ENCODE measurements around the gene UBD.

DNA sequence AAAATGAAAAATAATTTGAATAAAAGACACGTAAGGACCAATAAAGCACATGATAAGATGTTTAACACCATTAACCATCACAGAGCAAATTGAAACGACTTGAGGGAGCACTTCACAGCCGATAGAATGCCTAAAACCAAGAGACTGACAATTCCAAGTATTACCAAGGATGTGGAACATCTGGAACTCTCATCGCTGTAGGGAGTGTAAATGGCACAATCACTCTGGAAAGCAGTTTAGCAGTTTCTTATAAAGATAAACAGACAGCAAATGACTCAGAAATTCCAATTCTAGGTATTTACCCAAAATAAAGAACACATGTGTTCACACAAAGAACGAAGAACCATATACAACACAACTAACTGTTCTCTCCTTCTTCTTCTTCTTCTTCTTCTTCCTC is 8.5 kb upstream of the UBD start:
- TF ChIP-seq ELF3 (CRISPR knock-in tag; IDR thresholded peaks at IDR 0.05): no peak
- TF ChIP-seq POLR2AphosphoS5 (IDR thresholded peaks at IDR 0.05; ENCODE audit: low read depth, low read length): no peak
- no peak for TF ChIP-seq ZNF660 (CRISPR knock-in tag; IDR thresholded peaks at IDR 0.05; ENCODE audit: borderline replicate concordance, low read depth)
- no peak for TF ChIP-seq BRCA1 (CRISPR knock-in tag; IDR thresholded peaks at IDR 0.05)
- TF ChIP-seq ZNF460 (CRISPR knock-in tag; IDR thresholded peaks at IDR 0.05; ENCODE audit: borderline replicate concordance): no peak
- TF ChIP-seq SIN3A (IDR thresholded peaks at IDR 0.05; ENCODE audit: borderline replicate concordance, low read depth, low read length): no peak
- TF ChIP-seq EP300 (IDR thresholded peaks at IDR 0.05; ENCODE audit: low read depth in 2 of 2, low read length in 2 of 2): no peak
- TF ChIP-seq EP300 (CRISPR knock-in tag; IDR thresholded peaks at IDR 0.05; ENCODE audit: borderline replicate concordance): no peak
- no peak for TF ChIP-seq ZNF768 (CRISPR knock-in tag; IDR thresholded peaks at IDR 0.05)
- TF ChIP-seq ARNT (IDR thresholded peaks at IDR 0.05): no peak
- no peak for TF ChIP-seq IKZF1 (IDR thresholded peaks at IDR 0.05)

Data from HepG2 (cell line).